Measurements from ENCODE around the gene MYD88. TPM values are rescaled to one million over a fixed set of nuclear protein-coding genes. Genes with fewer than 3 reads are reported as not detected.

The MYD88 gene
- total RNA-seq = 10.1 and 16.5 TPM in 2 replicates

DNA sequence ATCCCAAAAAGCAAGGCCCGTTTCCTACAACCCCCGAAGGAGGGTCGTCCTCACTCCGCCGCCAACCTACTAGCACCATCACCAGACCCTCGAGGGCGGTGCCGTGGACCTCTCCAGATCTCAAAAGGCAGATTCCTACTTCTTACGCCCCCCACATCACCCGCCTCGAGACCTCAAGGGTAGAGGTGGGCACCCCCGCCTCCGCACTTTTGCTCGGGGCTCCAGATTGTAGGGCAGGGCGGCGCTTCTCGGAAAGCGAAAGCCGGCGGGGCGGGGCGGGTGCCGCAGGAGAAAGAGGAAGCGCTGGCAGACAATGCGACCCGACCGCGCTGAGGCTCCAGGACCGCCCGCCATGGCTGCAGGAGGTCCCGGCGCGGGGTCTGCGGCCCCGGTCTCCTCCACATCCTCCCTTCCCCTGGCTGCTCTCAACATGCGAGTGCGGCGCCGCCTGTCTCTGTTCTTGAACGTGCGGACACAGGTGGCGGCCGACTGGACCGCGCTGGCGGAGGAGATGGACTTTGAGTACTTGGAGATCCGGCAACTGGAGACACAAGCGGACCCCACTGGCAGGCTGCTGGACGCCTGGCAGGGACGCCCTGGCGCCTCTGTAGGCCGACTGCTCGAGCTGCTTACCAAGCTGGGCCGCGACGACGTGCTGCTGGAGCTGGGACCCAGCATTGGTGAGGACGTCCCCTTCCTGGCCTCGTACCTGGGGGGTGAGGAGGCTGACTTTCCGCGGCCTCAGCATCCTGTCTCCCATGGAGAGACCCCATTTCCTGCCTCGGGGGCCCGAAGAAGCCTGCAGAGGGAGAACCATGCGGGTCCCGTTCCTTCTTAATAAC is at the start of gene MYD88:
TSS of gene MYD88 (plus strand) at position 313 of the 842 bp plus-strand sequence. CDS start at position 353, 40 bp downstream.

DNA sequence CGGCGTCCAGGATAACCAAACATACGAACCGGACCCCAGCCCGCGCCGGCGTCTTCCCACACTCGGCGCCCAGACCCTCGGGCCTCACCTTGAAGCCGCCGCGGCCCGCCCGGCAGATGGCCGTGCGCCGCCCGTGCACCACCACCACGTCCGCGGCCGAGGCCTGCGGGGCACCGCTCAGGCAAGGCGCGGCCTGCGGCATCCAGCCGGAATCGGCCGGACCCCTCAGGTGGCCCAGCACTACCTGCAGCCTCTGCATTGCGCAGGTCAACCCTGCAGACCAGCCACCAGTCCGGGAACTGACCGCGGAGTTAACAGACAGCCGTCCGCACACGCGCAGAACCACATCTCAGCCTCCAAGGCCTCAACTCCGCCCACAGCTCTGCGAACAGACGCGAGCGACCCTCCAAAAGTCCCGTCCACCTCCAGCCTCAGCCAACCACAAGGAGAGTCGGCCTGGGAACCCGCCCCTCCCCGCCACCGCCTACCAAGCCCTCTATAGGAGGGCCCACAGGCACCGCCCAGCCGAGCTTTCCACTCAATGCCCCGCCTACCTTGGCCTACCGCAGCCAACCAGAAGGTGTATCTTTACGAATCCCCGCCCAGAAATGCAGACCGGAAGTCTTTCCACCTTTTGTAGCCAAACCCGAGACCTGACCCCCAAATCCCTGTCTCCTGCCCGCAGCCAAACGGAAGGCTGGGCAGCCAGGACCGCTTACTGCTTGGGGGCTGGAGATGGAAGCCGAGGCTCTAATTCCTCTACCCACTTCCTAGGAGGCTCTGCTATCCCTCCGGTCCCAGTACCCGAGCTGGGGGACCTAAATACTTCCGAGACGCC is 1.5 kb upstream of the MYD88 start, which contains the start of gene ACAA1:
TSS of gene ACAA1 (minus strand) at position 351 of the 838 bp plus-strand sequence. CDS start at position 259, 92 bp downstream.

DNA sequence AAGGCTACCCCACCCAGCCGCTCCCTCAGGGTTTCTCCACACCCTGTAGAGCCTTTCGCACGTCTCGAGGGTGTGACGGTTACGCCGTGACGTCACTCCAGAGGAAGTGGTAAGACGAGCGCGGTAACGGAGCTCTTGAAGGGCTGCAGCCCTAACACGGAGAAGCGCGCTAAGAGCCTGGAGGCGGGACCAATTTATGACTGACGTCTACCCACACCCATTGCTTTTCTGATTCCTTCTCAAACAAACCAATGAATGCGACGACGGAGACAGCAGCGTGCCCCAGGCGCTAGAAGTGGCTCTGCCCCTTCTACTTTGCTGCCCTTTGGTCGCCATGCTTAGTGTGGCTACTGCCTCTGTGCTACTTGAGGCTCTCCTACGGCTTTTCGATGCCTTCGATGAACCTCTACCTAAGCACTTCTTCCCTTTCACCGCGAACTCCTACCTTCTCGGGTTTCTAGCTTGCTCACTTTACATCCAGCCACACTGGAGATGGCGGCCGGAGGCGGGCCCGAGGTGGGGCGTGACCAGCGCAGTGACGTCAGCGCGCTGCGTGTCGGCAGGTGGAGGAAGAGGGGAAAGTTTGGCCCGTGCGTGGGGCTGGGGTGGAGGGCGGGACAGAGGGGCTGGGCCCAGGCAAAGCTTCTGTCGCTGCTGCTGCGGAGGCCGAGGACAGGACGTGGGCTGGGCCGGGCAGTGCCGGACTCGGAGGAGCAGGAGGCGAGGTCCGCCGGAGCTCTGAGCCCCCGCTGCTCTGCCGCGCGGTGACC is 26.7 kb downstream of the MYD88 start, which contains the start of gene OXSR1:
TSS of gene OXSR1 (plus strand) at position 586 of the 770 bp plus-strand sequence. CDS start 340 bp downstream, outside the sequence.

Other genes starting within 250 kb of the MYD88 start
- gene VILL, start 147.9 kb upstream of the MYD88 start, total RNA-seq = 3.6 and 8.9 TPM in 2 replicates
- 13.4 and 22.0 TPM in 2 replicates for gene PLCD1, start 109.0 kb upstream of the MYD88 start, total RNA-seq
- under 0.01 and 0.09 TPM in 2 replicates for gene DLEC1, start 99.5 kb upstream of the MYD88 start, total RNA-seq
- 16.9 and 24.3 TPM in 2 replicates for gene ACAA1, start 1.5 kb upstream of the MYD88 start, total RNA-seq
- 31.2 and 58.2 TPM in 2 replicates for gene OXSR1, start 26.9 kb downstream of the MYD88 start, total RNA-seq
- gene SLC22A13, start 127.2 kb downstream of the MYD88 start, total RNA-seq = 1.5 and 1.6 TPM in 2 replicates
- gene SLC22A14, start 143.6 kb downstream of the MYD88 start, total RNA-seq = 0.59 and 1.2 TPM in 2 replicates
- gene XYLB, start 208.1 kb downstream of the MYD88 start, total RNA-seq = 3.6 and 6.0 TPM in 2 replicates

Measured in smooth muscle cell of the umbilical artery (primary cell).